Gastrocnemius medialis (tissue), 4 donors: Measurements from ENCODE around the gene DAAM1.

Experiments used
- CTCF ChIP-seq, 5 experiments: fragments of 450-650 bp in 3 of 5; fragments of 200-600 bp in 2 of 5; sonication (generic) in 2 of 5; IDR thresholded peaks in 4 of 5; conservative IDR thresholded peaks in 1 of 5; 1 replicate in 4 of 5; 2 replicates in 1 of 5; pipeline ENCODE4 v1.5.1; 2016 to 2019; ENCODE audit warnings: antibody characterized with exemption in 5 of 5, mild to moderate bottlenecking in 3 of 5, moderate library complexity in 3 of 5
- POLR2A ChIP-seq, 2 donors: fragments of 450-650 bp; IDR thresholded peaks; one replicate each; pipeline ENCODE4 v1.6.1; 2017; ENCODE audit warnings: antibody characterized with exemption in 2 of 2, mild to moderate bottlenecking in 2 of 2, moderate library complexity in 2 of 2

GRCh38 chr14:59342516-59343484, 154.3 kb downstream of the DAAM1 start:
- TF ChIP-seq CTCF (IDR thresholded peaks at IDR 0.05 in 4 of 5, conservative IDR thresholded peaks at IDR 0.05 in 1 of 5) = no peak
- no peak for TF ChIP-seq POLR2A (IDR thresholded peaks at IDR 0.05)
